ENCODE data around the gene TRAPPC2L.

The TRAPPC2L gene

GRCh38 chr16:88900662-88901052 is 43.7 kb downstream of the TRAPPC2L start:
- no peaks in the 10 kb centered on the region for H3K79me2 ChIP-seq (ENCODE audit: control insufficient read depth, insufficient read depth, low read length, poor library complexity)
- no peak overlapping the region for H2AFZ ChIP-seq (ENCODE audit: insufficient read depth, low read length, poor library complexity)
- H3K4me2 ChIP-seq (ENCODE audit: low read length), result no peak overlapping the region
- no peaks in the 10 kb centered on the region for H3K4me1 ChIP-seq (ENCODE audit: control insufficient read depth in 1 of 2, insufficient read depth in 2 of 2, low read length in 2 of 2)
- H2BK12ac ChIP-seq (ENCODE audit: low read length), result no peak overlapping the region
- H3K23ac ChIP-seq (ENCODE audit: low read length), result no peak overlapping the region
- no peak for DNase-seq
- H2AK5ac ChIP-seq (ENCODE audit: low read length), result no peak overlapping the region
- no peak overlapping the region for H3K14ac ChIP-seq (ENCODE audit: low read length)
- WGBS (ENCODE audit: extremely low coverage, insufficient coverage, insufficient read length), result no CpG with 5 or more reads among the region's 12 CpGs
- H3K79me1 ChIP-seq (ENCODE audit: low read length), result no peaks in the 10 kb centered on the region
- H4K8ac ChIP-seq (ENCODE audit: low read depth, low read length), result no peak overlapping the region
- no peaks in the 10 kb centered on the region for H3K9me3 ChIP-seq (ENCODE audit: insufficient read depth, low read depth, low read length)
- no peak overlapping the region for H3K4ac ChIP-seq (ENCODE audit: low read depth, low read length)
- H2BK120ac ChIP-seq (ENCODE audit: insufficient read depth, low read length, poor library complexity), result no peak overlapping the region
- no peak overlapping the region for H3K4me3 ChIP-seq (ENCODE audit: low read depth, low read length)
- no peak overlapping the region for H4K12ac ChIP-seq (ENCODE audit: low read depth, low read length)
- H3K9ac ChIP-seq (ENCODE audit: low read length), result no peak overlapping the region
- no peak overlapping the region for H3K27ac ChIP-seq (ENCODE audit: low read depth, low read length)
- H3K18ac ChIP-seq (ENCODE audit: low read length), result no peak overlapping the region
- no peaks in the 10 kb centered on the region for H3K36me3 ChIP-seq (ENCODE audit: control insufficient read depth in 1 of 2, insufficient read depth in 2 of 2, low read length in 2 of 2)
- no peak overlapping the region for H2BK5ac ChIP-seq (ENCODE audit: low read depth, low read length, poor library complexity)
- H3K27me3 ChIP-seq (ENCODE audit: insufficient read depth, low read length), result no peaks in the 10 kb centered on the region
- no peak overlapping the region for H4K91ac ChIP-seq (ENCODE audit: low read depth, low read length)

- Histone ChIP-seq H2AFZ (ENCODE audit: insufficient read depth, low read length, poor library complexity) (no peak overlapping the region), H3K23ac (ENCODE audit: low read length) (no peak overlapping the region), H3K36me3 (ENCODE audit: control insufficient read depth in 1 of 2, insufficient read depth in 2 of 2, low read length in 2 of 2) (no peaks in the 10 kb centered on the region), H3K79me1 (ENCODE audit: low read length) (no peaks in the 10 kb centered on the region), H3K18ac (ENCODE audit: low read length) (no peak overlapping the region), H2BK120ac (ENCODE audit: insufficient read depth, low read length, poor library complexity) (no peak overlapping the region), H4K12ac (ENCODE audit: low read depth, low read length) (no peak overlapping the region), H3K4me3 (ENCODE audit: low read depth, low read length) (no peak overlapping the region), H3K4me1 (ENCODE audit: control insufficient read depth in 1 of 2, insufficient read depth in 2 of 2, low read length in 2 of 2) (no peaks in the 10 kb centered on the region), H3K4me2 (ENCODE audit: low read length) (no peak overlapping the region), H3K27ac (ENCODE audit: low read depth, low read length) (no peak overlapping the region), H3K9me3 (ENCODE audit: insufficient read depth, low read depth, low read length) (no peaks in the 10 kb centered on the region), H3K14ac (ENCODE audit: low read length) (no peak overlapping the region), H4K91ac (ENCODE audit: low read depth, low read length) (no peak overlapping the region), H2BK12ac (ENCODE audit: low read length) (no peak overlapping the region), H2AK5ac (ENCODE audit: low read length) (no peak overlapping the region), H4K8ac (ENCODE audit: low read depth, low read length) (no peak overlapping the region), H2BK5ac (ENCODE audit: low read depth, low read length, poor library complexity) (no peak overlapping the region), H3K9ac (ENCODE audit: low read length) (no peak overlapping the region), H3K79me2 (ENCODE audit: control insufficient read depth, insufficient read depth, low read length, poor library complexity) (no peaks in the 10 kb centered on the region), H3K27me3 (ENCODE audit: insufficient read depth, low read length) (no peaks in the 10 kb centered on the region), H3K4ac (ENCODE audit: low read depth, low read length) (no peak overlapping the region)
- no peak for DNase-seq
- no CpG with 5 or more reads among the region's 26 CpGs for WGBS (ENCODE audit: extremely low coverage, insufficient coverage, insufficient read length)
Observed at GRCh38 chr16:88901718-88902337, 44.9 kb downstream of the TRAPPC2L start.

- H4K91ac ChIP-seq (ENCODE audit: low read depth, low read length), result no peak overlapping the region
- no peaks in the 10 kb centered on the region for H3K9me3 ChIP-seq (ENCODE audit: insufficient read depth, low read depth, low read length)
- no peak overlapping the region for H4K8ac ChIP-seq (ENCODE audit: low read depth, low read length)
- H3K4me2 ChIP-seq (ENCODE audit: low read length), result no peak overlapping the region
- no peak for DNase-seq
- H3K4me3 ChIP-seq (ENCODE audit: low read depth, low read length), result no peak overlapping the region
- no peaks in the 10 kb centered on the region for H3K36me3 ChIP-seq (ENCODE audit: control insufficient read depth in 1 of 2, insufficient read depth in 2 of 2, low read length in 2 of 2)
- H3K27ac ChIP-seq (ENCODE audit: low read depth, low read length), result no peak overlapping the region
- no peak overlapping the region for H4K12ac ChIP-seq (ENCODE audit: low read depth, low read length)
- no peak overlapping the region for H3K14ac ChIP-seq (ENCODE audit: low read length)
- no peak overlapping the region for H2AFZ ChIP-seq (ENCODE audit: insufficient read depth, low read length, poor library complexity)
- H2BK12ac ChIP-seq (ENCODE audit: low read length), result no peak overlapping the region
- no peak overlapping the region for H3K23ac ChIP-seq (ENCODE audit: low read length)
- no peak overlapping the region for H2BK5ac ChIP-seq (ENCODE audit: low read depth, low read length, poor library complexity)
- no peak overlapping the region for H3K4ac ChIP-seq (ENCODE audit: low read depth, low read length)
- H3K4me1 ChIP-seq (ENCODE audit: control insufficient read depth in 1 of 2, insufficient read depth in 2 of 2, low read length in 2 of 2), result peaks cover 0 to 2% of the 10 kb centered on the region in 2 experiments
- no peak overlapping the region for H3K18ac ChIP-seq (ENCODE audit: low read length)
- H3K27me3 ChIP-seq (ENCODE audit: insufficient read depth, low read length), result no peaks in the 10 kb centered on the region
- H3K79me2 ChIP-seq (ENCODE audit: control insufficient read depth, insufficient read depth, low read length, poor library complexity), result no peaks in the 10 kb centered on the region
- no peak overlapping the region for H2AK5ac ChIP-seq (ENCODE audit: low read length)
- H3K9ac ChIP-seq (ENCODE audit: low read length), result no peak overlapping the region
- H2BK120ac ChIP-seq (ENCODE audit: insufficient read depth, low read length, poor library complexity), result no peak overlapping the region
- WGBS (ENCODE audit: extremely low coverage, insufficient coverage, insufficient read length), result no CpG with 5 or more reads among the region's 16 CpGs
- H3K79me1 ChIP-seq (ENCODE audit: low read length), result no peaks in the 10 kb centered on the region
Observed at GRCh38 chr16:88902744-88903143, 45.8 kb downstream of the TRAPPC2L start.

GRCh38 chr16:88903267-88903666 is 46.3 kb downstream of the TRAPPC2L start:
- Histone ChIP-seq H3K79me1 (ENCODE audit: low read length) (no peaks in the 10 kb centered on the region), H3K9ac (ENCODE audit: low read length) (no peak overlapping the region), H4K8ac (ENCODE audit: low read depth, low read length) (no peak overlapping the region), H3K27ac (ENCODE audit: low read depth, low read length) (no peak overlapping the region), H2BK12ac (ENCODE audit: low read length) (no peak overlapping the region), H3K4me3 (ENCODE audit: low read depth, low read length) (no peak overlapping the region), H4K91ac (ENCODE audit: low read depth, low read length) (no peak overlapping the region), H3K14ac (ENCODE audit: low read length) (no peak overlapping the region), H2BK120ac (ENCODE audit: insufficient read depth, low read length, poor library complexity) (no peak overlapping the region), H3K79me2 (ENCODE audit: control insufficient read depth, insufficient read depth, low read length, poor library complexity) (no peaks in the 10 kb centered on the region), H3K4me1 (ENCODE audit: control insufficient read depth in 1 of 2, insufficient read depth in 2 of 2, low read length in 2 of 2) (peaks cover 0 to 2% of the 10 kb centered on the region in 2 experiments), H3K9me3 (ENCODE audit: insufficient read depth, low read depth, low read length) (no peaks in the 10 kb centered on the region), H3K27me3 (ENCODE audit: insufficient read depth, low read length) (no peaks in the 10 kb centered on the region), H3K23ac (ENCODE audit: low read length) (no peak overlapping the region), H2BK5ac (ENCODE audit: low read depth, low read length, poor library complexity) (no peak overlapping the region), H3K4ac (ENCODE audit: low read depth, low read length) (no peak overlapping the region), H3K18ac (ENCODE audit: low read length) (no peak overlapping the region), H2AFZ (ENCODE audit: insufficient read depth, low read length, poor library complexity) (no peak overlapping the region), H3K4me2 (ENCODE audit: low read length) (no peak overlapping the region), H4K12ac (ENCODE audit: low read depth, low read length) (no peak overlapping the region), H3K36me3 (ENCODE audit: control insufficient read depth in 1 of 2, insufficient read depth in 2 of 2, low read length in 2 of 2) (no peaks in the 10 kb centered on the region), H2AK5ac (ENCODE audit: low read length) (no peak overlapping the region)
- WGBS (ENCODE audit: extremely low coverage, insufficient coverage, insufficient read length), result no CpG with 5 or more reads among the region's 14 CpGs
- DNase-seq, result no peak
